Left lung (tissue), 10 donors: ENCODE data around the gene CMSS1. TPM values are rescaled to one million over a fixed set of nuclear protein-coding genes. Genes with fewer than 3 reads are reported as not detected.

Experiments
- ATAC-seq: fragments of 200-7000 bp; cut with Tn5 transposase; one replicate; pipeline ENCODE4 v1.9.1; 2020; ENCODE audit warnings: moderate library complexity
- DNase-seq, 4 donors: peaks; one replicate each; pipeline ENCODE4 v3.0.0-alpha.2; 2013 to 2020
- H3K27ac ChIP-seq, 2 donors: fragments of 200-600 bp; sonication (generic) in 1 of 2; one replicate each; pipeline versions ENCODE4 v1.5.0 to v1.8.0; 2020 to 2021
- H3K27me3 ChIP-seq, 2 donors: fragments of 200-600 bp; sonication (generic) in 1 of 2; one replicate each; pipeline versions ENCODE4 v1.5.0 to v1.8.0; 2020 to 2021
- H3K36me3 ChIP-seq, 2 donors: fragments of 200-600 bp; sonication (generic) in 1 of 2; one replicate each; pipeline versions ENCODE4 v1.5.0 to v1.8.0; 2020 to 2021
- H3K4me1 ChIP-seq, 2 donors: fragments of 200-600 bp; one replicate each; pipeline ENCODE4 v1.8.0; 2021
- H3K4me3 ChIP-seq, 2 donors: fragments of 200-600 bp; sonication (generic) in 1 of 2; one replicate each; pipeline versions ENCODE4 v1.5.0 to v1.8.0; 2020 to 2021; ENCODE audit warnings: mild to moderate bottlenecking in 1 of 2
- H3K9me3 ChIP-seq, 2 donors: fragments of 200-600 bp; sonication (generic) in 1 of 2; one replicate each; pipeline versions ENCODE4 v1.5.0 to v1.8.0; 2020 to 2021
- intact Hi-C, 2 donors: fragments of 100-400 bp; cut with DNase I; formaldehyde crosslinking; loops; one replicate each; pipeline versions ENCODE4 v1.11.2 to v1.14.2; 2022
- polyA plus RNA-seq, 6 donors: library from polyadenylated mRNA; unstranded; fragments of 120-200 nt; gene quantifications; one replicate each; pipeline ENCODE4 v1.2.1, GENCODE V29; 2013; ENCODE audit not compliant: insufficient read length in 6 of 6
- total RNA-seq, 2 donors: library from RNA; stranded (reverse); fragmentation: NEBNext Ultra II Directional; extraction: Animal tissue kit (Norgen Biotek cat#: 25700); gene quantifications; one replicate each; pipeline ENCODE4 v1.2.1, GENCODE V29; 2021
- TF ChIP-seq, protein P1 (sequence below), 2 donors: fragments of 200-600 bp; sonication (generic) in 1 of 2; IDR thresholded peaks; one replicate each; pipeline versions ENCODE4 v1.5.0 to v1.8.0; 2021; ENCODE audit warnings: antibody characterized with exemption in 2 of 2
- donor health status: DM: no; HTN: yes; CAD: no.
- donor health status: DM: no; HTN: no; CAD: no.

Gene CMSS1
- total and polyA plus RNA-seq, 8 donors: 13.4 to 51.0 (median 41.8) TPM

DNA sequence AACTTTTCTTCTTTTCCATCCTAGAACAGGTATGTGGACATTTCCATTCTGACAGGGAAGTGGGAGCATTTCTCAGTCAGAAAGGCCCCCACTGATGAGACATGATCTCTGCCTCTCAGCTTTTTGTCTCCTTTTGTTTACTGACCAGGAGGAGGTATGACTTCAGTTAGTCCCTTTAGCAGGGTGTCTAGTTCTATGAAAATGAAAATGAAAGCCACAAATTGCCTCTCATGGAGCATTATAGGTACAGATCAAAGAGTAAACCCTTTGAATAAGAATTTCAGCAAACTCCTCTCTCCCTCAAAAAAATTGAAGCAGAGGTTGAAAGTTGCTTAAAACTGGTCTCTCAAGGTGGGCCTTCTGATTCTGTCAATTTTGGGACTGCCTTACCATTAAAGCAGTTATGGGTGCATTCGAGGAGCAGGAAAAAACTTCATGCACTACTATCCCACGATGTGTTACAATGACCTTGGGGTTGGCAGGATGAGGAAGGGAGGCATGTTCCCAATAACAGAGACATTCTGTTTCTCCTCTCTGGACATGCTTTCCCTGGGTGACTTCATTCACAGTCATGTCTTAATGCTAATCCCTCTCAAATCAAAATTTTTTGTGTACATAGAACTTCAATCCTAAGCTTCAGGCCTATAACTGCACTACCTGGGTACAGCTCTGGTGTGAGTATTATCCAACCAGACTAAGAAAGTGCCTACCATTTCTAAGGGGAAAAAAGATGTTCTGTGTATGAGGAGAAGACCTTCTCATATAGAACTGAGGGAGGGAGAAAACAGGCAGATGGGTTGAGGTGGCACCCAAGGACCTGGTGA, 392.5 kb downstream of the CMSS1 start:
- Histone ChIP-seq H3K27me3 (no peaks in the 10 kb centered on the region), H3K36me3 (no peaks in the 10 kb centered on the region), H3K4me1 (peaks cover 7 to 8% of the 10 kb centered on the region in 2 donors), H3K9me3 (no peaks in the 10 kb centered on the region), H3K27ac (peak overlapping the region; percentile 69 to 72), H3K4me3 (no peak overlapping the region)
- peak; percentile 43 for ATAC-seq
- TF ChIP-seq, protein P1, sequence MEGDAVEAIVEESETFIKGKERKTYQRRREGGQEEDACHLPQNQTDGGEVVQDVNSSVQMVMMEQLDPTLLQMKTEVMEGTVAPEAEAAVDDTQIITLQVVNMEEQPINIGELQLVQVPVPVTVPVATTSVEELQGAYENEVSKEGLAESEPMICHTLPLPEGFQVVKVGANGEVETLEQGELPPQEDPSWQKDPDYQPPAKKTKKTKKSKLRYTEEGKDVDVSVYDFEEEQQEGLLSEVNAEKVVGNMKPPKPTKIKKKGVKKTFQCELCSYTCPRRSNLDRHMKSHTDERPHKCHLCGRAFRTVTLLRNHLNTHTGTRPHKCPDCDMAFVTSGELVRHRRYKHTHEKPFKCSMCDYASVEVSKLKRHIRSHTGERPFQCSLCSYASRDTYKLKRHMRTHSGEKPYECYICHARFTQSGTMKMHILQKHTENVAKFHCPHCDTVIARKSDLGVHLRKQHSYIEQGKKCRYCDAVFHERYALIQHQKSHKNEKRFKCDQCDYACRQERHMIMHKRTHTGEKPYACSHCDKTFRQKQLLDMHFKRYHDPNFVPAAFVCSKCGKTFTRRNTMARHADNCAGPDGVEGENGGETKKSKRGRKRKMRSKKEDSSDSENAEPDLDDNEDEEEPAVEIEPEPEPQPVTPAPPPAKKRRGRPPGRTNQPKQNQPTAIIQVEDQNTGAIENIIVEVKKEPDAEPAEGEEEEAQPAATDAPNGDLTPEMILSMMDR (IDR thresholded peaks at IDR 0.05): no peak
- DNase-seq: no peak
- intact Hi-C loops: no loop called here

DNA sequence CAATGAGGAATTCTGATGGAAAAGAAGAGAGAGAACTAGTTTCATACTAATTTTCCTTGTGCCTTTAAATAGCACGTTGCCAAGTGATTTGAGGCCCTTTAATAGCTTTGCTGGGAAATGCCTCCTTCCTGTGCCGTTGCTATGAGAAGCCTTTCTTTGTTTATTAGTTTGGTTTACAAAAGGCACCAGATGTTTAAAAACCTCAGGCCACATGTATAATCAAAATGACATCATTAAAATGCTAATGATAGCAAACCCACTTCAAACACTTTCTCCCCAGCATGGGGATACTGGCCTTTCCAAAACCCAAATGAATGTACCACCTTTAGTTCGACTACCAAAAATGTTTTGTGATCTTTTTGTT, 393.1 kb downstream of the CMSS1 start:
- intact Hi-C loops: no loop called here
- Histone ChIP-seq H3K4me3 (no peak overlapping the region), H3K9me3 (no peaks in the 10 kb centered on the region), H3K4me1 (peaks cover 7 to 8% of the 10 kb centered on the region in 2 donors), H3K27me3 (no peaks in the 10 kb centered on the region), H3K36me3 (no peaks in the 10 kb centered on the region), H3K27ac (peak overlapping the region; percentile 69 to 72)
- TF ChIP-seq, protein P1 (IDR thresholded peaks at IDR 0.05): no peak
- peak in 2 of 4 donors; percentile 73 to 88 for DNase-seq
- ATAC-seq: peak; percentile 72

DNA sequence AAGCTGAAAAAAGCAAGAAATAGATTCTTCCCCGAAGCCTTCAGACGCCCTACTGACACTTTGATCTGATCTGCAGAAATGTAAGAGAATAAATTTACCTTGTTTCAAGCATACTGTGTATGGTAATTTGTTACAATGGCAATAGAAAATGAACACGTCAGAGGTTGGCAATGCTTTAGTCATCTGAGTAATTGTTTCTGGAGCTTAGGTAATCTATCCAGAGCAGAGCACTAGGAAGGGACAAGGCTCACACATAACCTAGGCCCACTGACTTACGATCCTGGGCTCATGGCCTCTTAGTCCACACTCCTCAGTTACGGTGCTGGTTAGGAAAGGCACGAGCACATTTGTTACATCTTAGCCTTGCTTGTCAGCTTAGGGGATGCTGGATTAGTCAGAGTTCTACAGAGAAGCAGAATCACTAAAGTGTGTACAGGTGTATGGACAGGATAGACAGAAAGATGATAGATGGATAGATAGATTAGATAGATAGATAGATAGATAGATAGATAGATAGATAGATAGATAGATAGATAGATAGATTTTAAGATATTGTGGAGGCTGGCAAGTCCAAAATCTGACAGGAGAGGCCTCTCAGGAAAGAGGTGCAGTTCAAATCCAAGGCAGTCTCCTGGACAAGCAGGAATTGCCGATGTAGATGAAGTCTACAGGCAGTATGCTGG, 396.4 kb downstream of the CMSS1 start:
- H3K27ac ChIP-seq: no peak overlapping the region
- H3K4me3 ChIP-seq: no peak overlapping the region
- no peak for DNase-seq
- H3K4me1 ChIP-seq: peaks cover 7 to 8% of the 10 kb centered on the region in 2 donors
- no peaks in the 10 kb centered on the region for H3K36me3 ChIP-seq
- H3K27me3 ChIP-seq: no peaks in the 10 kb centered on the region
- TF ChIP-seq, protein P1 (IDR thresholded peaks at IDR 0.05): no peak
- ATAC-seq: no peak
- intact Hi-C loops: no loop called here
- peaks cover 0 to under 1% of the 10 kb centered on the region in 2 donors for H3K9me3 ChIP-seq

DNA sequence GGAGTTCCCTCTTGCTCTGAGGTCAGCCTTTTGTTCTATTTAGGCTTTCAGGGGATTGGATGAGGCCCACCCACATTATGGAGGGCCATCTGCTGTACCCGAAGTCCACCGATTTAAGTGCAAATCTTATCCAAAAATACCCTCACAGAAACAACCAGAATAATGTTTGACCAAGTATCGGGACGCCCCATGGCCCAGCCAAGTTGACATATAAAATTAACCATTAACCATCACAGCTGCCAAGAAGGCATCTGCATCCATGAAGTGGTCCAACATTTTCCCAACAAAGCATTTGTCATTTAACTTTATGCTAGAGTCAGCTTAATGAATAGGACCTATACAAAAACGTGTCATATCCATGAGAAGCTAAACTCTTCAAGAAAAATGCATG, 396.9 kb downstream of the CMSS1 start:
- Histone ChIP-seq H3K36me3 (no peaks in the 10 kb centered on the region), H3K4me3 (no peak overlapping the region), H3K9me3 (peaks cover 0 to 5% of the 10 kb centered on the region in 2 donors), H3K4me1 (peaks cover 6 to 8% of the 10 kb centered on the region in 2 donors), H3K27ac (no peak overlapping the region), H3K27me3 (no peaks in the 10 kb centered on the region)
- no peak for ATAC-seq
- intact Hi-C loops: no loop called here
- TF ChIP-seq, protein P1 (IDR thresholded peaks at IDR 0.05): no peak
- no peak for DNase-seq

DNA sequence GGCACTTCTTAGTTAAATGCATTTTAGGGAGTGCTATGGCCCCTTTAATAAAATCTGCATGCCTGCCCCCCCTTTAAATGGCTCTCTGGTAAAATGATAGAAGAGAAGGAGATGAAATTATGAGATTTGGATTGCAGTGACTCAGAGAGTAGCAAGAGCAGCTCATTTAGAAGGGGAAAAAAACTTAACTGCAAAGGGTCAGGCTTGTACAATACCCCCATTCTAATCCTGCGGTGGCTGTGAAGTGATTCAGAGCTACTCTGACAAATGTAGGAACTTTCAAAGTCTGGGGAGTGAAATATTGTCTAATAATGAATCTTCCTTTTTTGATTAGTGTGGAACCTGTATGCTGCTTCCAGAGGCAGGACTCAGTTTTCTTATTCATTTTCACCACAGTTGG, 399.1 kb downstream of the CMSS1 start:
- no peaks in the 10 kb centered on the region for H3K4me1 ChIP-seq
- no peak for DNase-seq
- no peaks in the 10 kb centered on the region for H3K27me3 ChIP-seq
- TF ChIP-seq, protein P1 (IDR thresholded peaks at IDR 0.05): no peak
- no peak overlapping the region for H3K27ac ChIP-seq
- no peaks in the 10 kb centered on the region for H3K36me3 ChIP-seq
- peaks cover 0 to 9% of the 10 kb centered on the region in 2 donors for H3K9me3 ChIP-seq
- no peak for ATAC-seq
- intact Hi-C loops: no loop called here
- no peak overlapping the region for H3K4me3 ChIP-seq
